PC-9 (cell line): ENCODE data around the gene TH.

ENCODE experiments used
- EZH2 ChIP-seq: fragments of 200-600 bp; sonication (generic); IDR thresholded peaks from 2 replicates; pipeline ENCODE4 v1.8.0; 2017; ENCODE audit warnings: antibody characterized with exemption, low read depth
- TF ChIP-seq, protein P1 (sequence below): fragments of 200-600 bp; sonication (generic); conservative IDR thresholded peaks from 2 replicates; pipeline ENCODE4 v1.6.1; 2017; ENCODE audit warnings: mixed run types, antibody characterized with exemption, mild to moderate bottlenecking, moderate library complexity

DNA sequence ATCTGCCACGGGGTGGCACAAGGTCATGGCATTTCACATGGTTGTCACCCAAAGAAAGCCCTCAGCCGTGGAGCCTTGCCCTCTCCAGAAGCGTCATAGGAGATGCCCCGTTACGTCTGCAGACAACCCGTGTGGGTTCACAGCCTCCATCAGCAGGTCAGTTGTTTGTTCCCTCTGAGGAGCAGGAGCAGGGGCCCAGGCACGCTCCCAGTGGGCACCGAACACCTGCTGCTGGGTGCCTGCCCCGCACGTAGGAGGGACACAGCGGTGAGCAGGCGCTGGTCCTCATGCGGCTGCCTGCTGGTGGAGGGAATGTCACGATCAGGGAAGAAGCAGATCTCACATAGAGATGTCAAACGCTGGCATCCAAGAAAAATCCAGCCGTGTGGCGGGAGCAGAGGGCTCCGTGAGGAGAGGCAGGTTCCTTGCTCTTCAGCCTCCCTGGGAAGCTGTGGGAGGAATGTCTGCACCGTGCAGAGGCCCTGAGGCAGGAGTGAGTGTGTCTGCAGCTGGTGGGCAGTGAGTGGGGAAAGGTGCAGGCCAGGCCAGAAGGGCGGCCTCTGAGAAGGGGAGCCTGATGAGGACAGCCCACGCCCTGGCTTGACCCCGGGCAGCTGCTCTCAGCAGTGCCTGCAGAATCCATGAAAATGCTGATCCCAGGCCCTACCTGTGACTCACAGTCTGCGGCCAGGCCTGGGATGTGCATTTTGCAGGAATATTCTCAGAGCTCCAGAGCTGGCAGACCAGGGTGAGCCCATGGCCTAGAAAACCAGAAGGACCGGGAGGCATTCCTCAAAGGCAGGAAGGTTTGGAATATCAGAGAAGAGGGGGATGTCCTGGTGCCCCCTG, 36.4 kb upstream of the TH start:
- TF ChIP-seq, protein P1, sequence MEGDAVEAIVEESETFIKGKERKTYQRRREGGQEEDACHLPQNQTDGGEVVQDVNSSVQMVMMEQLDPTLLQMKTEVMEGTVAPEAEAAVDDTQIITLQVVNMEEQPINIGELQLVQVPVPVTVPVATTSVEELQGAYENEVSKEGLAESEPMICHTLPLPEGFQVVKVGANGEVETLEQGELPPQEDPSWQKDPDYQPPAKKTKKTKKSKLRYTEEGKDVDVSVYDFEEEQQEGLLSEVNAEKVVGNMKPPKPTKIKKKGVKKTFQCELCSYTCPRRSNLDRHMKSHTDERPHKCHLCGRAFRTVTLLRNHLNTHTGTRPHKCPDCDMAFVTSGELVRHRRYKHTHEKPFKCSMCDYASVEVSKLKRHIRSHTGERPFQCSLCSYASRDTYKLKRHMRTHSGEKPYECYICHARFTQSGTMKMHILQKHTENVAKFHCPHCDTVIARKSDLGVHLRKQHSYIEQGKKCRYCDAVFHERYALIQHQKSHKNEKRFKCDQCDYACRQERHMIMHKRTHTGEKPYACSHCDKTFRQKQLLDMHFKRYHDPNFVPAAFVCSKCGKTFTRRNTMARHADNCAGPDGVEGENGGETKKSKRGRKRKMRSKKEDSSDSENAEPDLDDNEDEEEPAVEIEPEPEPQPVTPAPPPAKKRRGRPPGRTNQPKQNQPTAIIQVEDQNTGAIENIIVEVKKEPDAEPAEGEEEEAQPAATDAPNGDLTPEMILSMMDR: no peak
- no peak for TF ChIP-seq EZH2
